Activated CD4-positive, alpha-beta T cell treated with anti-CD3 and anti-CD28 coated beads for 4 hours (primary cell): ENCODE measurements around the gene AWAT2.

Source experiments
- DNase-seq, 2 donors: peaks; one replicate each; pipeline ENCODE4 v3.0.0-alpha.2; 2020

The AWAT2 gene

DNA sequence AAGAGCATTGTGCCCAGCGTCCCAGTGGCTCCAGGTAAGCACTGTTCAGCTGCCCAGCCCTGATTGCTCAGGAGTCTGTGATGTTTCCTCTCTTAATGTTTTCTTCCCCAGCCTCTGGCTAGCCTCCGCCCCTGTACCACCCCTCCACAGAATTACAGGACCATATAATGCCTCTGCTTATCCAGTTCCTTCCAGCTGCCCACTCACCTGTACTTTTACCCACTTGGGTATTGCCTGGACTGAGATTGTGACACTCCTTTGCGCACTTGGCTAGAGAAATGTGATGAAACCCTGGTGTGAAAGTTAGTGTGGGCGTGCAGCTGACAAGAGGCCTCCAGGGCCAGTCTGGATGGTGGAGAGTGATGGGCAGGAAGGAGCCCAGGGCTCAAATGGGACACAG lies at the start of gene AWAT2:
TSS of gene AWAT2 (minus strand) at position 14 of the 400 bp plus-strand sequence. CDS start at position 8, 6 bp downstream.
- DNase-seq, result no peak

GRCh38 chrX:70096052-70096451 lies 46.3 kb upstream of the AWAT2 start:
- no peak for DNase-seq

GRCh38 chrX:70092247-70092646 lies 42.5 kb upstream of the AWAT2 start:
- DNase-seq, result no peak

GRCh38 chrX:70089604-70090297 lies 40.0 kb upstream of the AWAT2 start:
- DNase-seq, result no peak

DNA sequence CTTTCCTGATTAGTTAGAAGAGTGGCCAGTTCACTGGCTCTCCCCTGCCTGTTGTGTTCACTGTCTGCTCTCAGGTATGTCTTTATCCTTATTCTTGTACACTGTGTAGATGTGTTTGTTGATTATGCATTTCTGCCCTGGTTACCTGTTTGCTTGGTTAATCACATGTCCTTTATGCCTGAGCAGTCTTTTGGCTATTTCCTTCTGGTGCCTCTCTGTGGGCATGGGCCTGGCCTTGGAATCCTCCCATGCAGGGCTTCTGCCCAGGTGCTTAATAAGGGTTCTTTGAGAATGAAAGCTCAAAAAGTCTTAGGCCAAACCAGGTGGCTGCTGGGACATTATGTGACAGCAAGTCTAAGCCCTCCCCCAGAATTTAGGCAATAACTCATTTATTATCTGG lies 39.0 kb upstream of the AWAT2 start:
- DNase-seq, result no peak

- no peak for DNase-seq
Observed at GRCh38 chrX:70087857-70088630, 38.3 kb upstream of the AWAT2 start.

GRCh38 chrX:70084592-70085240 lies 35.0 kb upstream of the AWAT2 start:
- DNase-seq, result no peak

- DNase-seq, result no peak
Observed at GRCh38 chrX:70082723-70083122, 33.0 kb upstream of the AWAT2 start.

DNA sequence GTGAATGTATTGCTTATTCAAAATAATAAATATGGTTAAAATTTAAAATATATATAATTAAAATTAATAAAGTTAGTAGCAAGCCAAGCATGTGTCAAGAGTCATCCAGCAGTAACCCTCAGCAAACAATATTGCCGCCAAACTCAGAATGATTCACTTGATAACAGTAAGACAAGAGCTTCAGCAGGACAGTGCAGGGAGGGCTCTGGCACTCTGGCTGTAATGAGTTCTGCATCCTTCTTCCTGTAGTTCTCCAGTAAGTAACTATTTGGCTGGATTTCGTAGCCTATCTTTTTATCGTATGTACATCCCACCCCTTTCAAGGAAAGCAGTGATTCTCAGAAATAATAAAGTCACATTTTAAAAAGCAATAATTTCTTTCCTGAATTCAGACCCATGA lies 30.1 kb upstream of the AWAT2 start:
- DNase-seq, result no peak

- no peak for DNase-seq
Observed at GRCh38 chrX:70079297-70079696, 29.6 kb upstream of the AWAT2 start.

DNA sequence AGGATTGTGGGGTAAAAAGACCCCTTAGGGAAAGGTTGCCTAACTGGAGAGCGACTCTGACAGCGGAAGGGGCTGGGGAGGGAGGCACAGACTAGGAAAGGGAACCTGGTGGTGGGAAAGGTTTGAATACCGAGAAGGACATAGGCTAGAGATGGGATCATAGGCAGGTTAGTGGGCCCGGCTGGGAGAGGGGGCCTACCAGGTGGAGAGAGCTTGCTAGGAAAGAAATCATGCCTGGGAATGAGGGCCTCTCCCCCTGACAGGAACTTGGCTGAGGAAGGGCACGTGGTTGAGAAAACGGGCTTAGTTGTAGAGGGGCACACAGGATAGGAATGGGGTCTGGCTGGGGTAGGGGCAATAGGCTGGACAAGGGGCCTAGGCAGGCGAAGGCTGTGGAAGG lies 16.9 kb upstream of the AWAT2 start:
- DNase-seq, result no peak

- DNase-seq, result no peak
Observed at GRCh38 chrX:70062961-70063550, 13.3 kb upstream of the AWAT2 start.

- no peak for DNase-seq
Observed at GRCh38 chrX:70062076-70062475, 12.3 kb upstream of the AWAT2 start, which contains the start of gene OTUD6A. Gene OTUD6A, plus strand, starts transcription at chrX:70062457. Its CDS starts 68 bp downstream, at chrX:70062525.

DNA sequence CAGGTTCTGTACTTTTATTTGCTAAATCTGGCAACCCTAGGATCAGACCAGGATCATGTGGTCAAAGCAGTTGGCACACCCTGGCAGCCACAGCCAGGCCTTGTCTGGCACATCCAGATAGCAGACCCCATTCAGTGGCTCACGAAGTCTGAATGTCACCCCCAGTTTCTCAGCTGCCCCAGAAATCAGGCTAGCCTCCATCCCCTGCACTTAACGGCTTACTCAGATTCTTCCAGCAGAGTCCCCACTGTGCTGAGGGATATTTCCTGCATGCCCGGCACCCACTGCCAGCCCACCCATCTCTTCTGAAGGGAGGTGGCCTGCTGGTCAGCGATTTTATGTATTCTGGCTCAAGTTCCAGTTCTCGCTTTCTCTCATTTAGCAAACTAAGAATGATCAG lies 4.7 kb upstream of the AWAT2 start:
- no peak for DNase-seq

DNA sequence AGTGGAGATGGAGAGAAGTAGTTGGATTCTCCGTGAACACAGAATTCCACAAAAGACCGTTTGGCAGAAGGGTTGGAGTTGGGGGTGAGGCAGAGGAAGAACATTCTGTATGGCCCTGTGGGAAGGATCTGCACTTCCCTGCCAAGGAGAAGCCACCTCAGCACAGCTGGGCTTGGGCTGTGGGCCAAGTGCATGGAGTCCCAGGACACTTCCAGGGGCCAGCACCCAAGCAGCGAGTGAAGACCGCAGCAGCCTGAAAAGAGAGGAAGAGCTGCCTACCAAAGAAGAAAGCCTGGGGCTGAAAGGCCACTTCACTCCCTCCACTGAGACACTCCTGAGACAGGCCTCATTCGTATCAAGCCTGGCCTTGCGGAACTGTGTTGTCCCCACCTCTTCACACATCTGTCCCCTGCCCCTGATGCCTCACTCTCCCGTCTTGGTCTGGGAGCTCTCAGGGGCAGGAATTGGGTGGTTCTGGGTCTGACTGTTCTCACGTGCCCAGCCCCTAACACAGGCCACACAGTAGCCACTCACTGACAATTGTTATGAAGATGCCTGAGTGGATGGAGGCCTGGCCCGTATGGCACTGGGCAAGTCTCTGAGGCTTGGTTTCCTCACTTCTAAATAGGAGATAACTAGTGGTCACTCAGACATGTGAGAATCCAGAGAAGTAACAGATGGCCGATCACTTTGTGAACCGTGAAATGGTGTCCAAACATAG lies 3.3 kb upstream of the AWAT2 start:
- DNase-seq, result no peak

GRCh38 chrX:70049406-70049805 lies 332 bp downstream of the AWAT2 start:
- no peak for DNase-seq

GRCh38 chrX:70046978-70047377 lies 2.8 kb downstream of the AWAT2 start:
- DNase-seq, result no peak

DNA sequence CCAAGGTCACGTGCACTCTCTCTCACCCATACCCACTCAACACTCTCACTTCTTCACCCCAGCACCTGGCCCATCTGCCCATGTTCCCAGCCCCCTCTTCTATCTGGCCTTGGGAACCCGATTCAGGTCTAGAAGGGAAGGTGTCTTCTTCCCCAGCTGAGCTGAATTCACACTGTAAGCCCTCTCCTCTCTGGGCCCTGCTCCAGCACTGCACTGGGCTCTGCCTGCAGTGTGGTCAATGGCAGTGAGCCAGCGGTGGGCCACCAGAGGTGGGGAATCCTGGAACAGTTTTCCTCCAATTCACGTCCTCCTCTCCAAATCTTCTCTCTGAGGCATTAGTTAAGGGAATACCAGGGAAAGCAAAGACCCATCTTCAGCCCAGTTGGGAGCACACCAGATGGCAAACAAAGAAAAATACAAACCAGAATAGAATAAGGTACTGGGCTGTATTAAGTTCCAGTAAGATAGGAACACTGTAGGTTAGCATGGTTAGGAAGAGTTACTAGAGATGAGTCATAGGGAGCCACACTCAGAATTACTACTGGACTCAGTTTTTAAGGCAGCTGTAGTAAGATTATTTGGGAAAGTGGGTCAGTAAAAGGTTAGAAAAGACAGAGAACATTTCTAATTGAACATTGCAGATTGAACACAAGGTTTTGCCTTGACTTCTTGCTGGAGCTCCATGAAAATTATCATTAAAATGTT lies 5.0 kb downstream of the AWAT2 start:
- DNase-seq, result no peak

GRCh38 chrX:70043685-70044084 lies 6.1 kb downstream of the AWAT2 start:
- no peak for DNase-seq

DNA sequence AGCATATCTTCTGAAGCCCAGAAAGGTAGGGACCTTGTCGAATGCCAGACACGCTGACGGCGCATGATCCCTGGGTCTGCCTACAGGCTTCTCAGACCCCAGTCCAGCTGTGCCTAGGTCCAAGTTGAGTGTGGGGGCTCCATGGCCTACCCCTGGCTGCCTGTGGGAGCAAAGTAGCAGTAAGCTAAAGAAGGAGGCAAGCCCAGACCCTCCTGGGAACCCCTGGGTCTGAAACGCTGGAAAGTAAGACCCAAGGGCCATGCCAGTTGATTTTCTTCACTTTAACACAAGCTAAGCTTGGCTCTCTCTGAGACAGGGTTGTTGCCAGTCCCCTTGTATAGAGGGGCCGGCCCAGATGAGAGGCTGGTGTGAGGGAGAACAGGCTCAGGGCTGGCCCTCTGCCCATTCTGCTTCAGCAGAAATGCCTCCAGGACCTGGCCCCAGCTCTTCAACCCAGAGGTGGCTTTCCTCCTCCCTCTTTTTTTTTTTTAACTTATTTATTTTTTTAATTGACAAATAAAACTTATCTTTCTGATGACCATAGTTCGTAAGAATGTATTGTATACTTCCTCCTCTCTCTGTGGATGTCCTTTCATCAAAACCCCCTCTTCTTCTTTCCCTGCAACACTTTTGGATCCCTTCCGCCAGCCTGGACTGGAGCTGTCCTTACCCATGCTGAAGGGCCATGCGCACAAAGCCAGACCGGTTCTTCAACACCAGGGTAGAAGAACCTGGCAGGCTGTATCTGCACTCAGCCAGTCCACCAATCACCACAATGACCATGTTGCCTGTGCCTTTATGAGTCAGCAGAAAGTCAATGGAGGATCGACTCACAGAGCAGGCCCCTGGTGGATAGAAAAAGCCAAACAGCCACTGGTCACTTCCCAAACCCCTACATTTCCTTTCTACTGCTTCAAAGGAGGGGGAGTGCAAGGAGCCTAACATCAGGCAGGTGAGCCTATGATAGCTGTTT lies 7.1 kb downstream of the AWAT2 start:
- no peak for DNase-seq

DNA sequence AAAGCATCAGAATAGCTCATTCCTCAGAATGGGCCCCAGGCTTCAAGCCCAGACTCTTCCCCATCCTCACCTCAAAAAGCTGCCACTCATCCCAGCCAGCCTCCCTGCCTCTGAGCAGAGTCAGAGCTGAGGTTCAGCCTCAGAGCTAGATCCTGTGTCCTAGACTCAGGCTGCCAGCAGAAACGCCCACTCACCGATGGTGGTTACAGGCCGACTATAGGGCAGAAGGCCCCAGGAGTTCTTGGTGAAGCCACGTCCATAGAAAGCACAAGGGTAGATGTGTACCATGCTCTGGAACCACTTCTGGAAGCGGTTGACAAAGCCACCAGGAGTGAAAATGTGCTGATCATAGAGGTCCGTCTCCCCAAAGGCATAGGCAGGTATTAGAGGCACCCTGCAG lies 7.7 kb downstream of the AWAT2 start:
- DNase-seq, result no peak
